AG04449 (cell line): ENCODE measurements around the gene MIEF1.

ENCODE experiments used
- CTCF ChIA-PET: fragments of 350-600 bp; formaldehyde crosslinking; extraction: SDS; loops from one replicate; lab custom pipeline; 2021; ENCODE audit warnings: antibody characterized with exemption; lab: Yijun Ruan, JAX
- POLR2A ChIA-PET: fragments of 400-600, 350-600 bp; formaldehyde crosslinking; extraction: SDS; loops from one replicate; lab custom pipeline; 2020; ENCODE audit warnings: antibody characterized with exemption, inconsistent platforms; lab: Yijun Ruan, JAX
- DNase-seq: peaks from one replicate; pipeline ENCODE4 v3.0.0-alpha.2; 2010; ENCODE audit warnings: low read depth, low spot score
- H3K4me3 ChIP-seq: 2 replicates; pipeline ENCODE4 v1.5.1; 2011; ENCODE audit warnings: low read depth, mild to moderate bottlenecking, control low read depth, low read length
- TF ChIP-seq, protein P1 (sequence below): IDR thresholded peaks from one replicate; pipeline ENCODE4 v1.5.1; 2011; ENCODE audit warnings: mild to moderate bottlenecking, moderate library complexity, low read length, control low read depth, inconsistent platforms; ENCODE audit not compliant: insufficient read depth; ENCODE audit errors: missing control alignments

The MIEF1 gene

GRCh38 chr22:39478441-39478850 lies 23.6 kb upstream of the MIEF1 start:
- POLR2A ChIA-PET = interaction anchor here (1.0 kb wide), 1 partner anchor 8 kb away, joined by 3 read pairs; no protein-coding TSS in a partner anchor
- no peak for DNase-seq
- no peak overlapping the region for H3K4me3 ChIP-seq
- CTCF ChIA-PET = interaction anchor here (11.4 kb wide), 1 partner anchor 15 kb away, joined by 132 read pairs; no protein-coding TSS in a partner anchor
- TF ChIP-seq, protein P1, sequence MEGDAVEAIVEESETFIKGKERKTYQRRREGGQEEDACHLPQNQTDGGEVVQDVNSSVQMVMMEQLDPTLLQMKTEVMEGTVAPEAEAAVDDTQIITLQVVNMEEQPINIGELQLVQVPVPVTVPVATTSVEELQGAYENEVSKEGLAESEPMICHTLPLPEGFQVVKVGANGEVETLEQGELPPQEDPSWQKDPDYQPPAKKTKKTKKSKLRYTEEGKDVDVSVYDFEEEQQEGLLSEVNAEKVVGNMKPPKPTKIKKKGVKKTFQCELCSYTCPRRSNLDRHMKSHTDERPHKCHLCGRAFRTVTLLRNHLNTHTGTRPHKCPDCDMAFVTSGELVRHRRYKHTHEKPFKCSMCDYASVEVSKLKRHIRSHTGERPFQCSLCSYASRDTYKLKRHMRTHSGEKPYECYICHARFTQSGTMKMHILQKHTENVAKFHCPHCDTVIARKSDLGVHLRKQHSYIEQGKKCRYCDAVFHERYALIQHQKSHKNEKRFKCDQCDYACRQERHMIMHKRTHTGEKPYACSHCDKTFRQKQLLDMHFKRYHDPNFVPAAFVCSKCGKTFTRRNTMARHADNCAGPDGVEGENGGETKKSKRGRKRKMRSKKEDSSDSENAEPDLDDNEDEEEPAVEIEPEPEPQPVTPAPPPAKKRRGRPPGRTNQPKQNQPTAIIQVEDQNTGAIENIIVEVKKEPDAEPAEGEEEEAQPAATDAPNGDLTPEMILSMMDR = no peak

- ChIA-PET POLR2A (no interaction called here), CTCF (interaction anchor here (11.4 kb wide), 1 partner anchor 14 kb away, joined by 132 read pairs; no protein-coding TSS in a partner anchor)
- no peak for DNase-seq
- H3K4me3 ChIP-seq = no peak overlapping the region
- TF ChIP-seq, protein P1 = no peak
Measured at GRCh38 chr22:39479254-39479653, 22.8 kb upstream of the MIEF1 start.

DNA sequence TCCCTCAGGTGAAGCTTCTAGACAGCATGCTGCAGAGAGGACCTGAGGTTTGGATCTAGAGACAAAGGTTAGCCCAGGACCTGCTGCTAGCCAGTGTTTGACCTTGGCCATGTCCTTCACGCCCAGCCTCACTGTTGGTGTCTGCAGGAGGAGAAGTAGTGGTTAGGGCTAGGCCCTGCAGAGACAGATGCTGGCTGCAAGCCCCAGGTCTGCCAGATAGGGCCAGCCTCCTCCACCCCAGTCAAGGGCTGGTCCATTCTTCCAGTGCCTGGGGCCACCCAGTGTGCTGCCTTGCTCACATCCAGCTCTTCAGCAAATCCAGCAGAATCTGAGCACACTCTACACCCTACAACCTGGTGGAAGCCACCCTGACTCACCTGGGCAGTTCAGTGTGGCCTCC lies 21.5 kb upstream of the MIEF1 start:
- TF ChIP-seq, protein P1 = no peak
- H3K4me3 ChIP-seq = no peak overlapping the region
- DNase-seq = no peak
- CTCF ChIA-PET = interaction anchor here (11.4 kb wide), 1 partner anchor 13 kb away, joined by 132 read pairs; no protein-coding TSS in a partner anchor
- POLR2A ChIA-PET = no interaction called here

DNA sequence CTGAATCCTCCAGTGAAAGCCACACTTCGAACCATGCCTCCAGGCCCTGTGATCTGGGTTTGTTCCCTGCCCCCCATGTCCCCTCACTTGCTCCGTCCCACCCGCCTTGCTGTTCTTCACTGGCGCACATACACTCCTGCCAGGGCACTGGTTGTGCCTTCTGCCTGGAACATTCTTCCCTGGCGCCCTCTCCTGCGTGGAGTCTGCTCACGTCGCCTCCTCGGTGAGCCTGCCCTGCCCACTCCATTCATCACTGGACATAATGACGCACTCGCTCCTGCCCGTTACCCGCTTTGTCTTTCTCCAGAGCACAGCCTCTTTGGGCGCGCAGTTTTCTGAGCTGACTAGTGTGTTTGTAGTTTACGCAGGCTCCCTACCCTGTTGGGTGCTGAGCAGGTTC lies 21.0 kb upstream of the MIEF1 start:
- POLR2A ChIA-PET = no interaction called here
- no peak overlapping the region for H3K4me3 ChIP-seq
- TF ChIP-seq, protein P1 = no peak
- CTCF ChIA-PET = interaction anchor here (1.2 to 11.4 kb wide), 2 partner anchors 12 to 54 kb away, joined by 4 to 132 read pairs; no protein-coding TSS in a partner anchor
- DNase-seq = no peak

DNA sequence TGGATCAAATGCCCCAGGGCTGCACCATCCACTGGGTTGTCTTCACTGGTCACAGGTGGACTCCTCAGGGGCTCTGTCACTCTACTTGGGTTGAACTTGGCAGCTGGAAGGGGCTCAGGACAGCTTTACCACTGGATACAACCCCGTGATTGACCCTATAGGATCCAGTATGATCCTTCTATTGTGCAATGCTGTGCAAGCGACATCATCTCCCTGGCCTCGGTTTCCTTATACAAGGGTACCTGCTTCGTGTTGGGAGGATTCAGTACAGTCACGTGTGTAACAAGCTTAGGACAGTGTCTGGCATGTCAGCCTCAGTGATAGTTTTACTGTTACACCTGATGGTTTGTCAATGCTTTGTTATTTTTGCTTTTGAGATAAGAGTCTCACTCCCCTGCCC lies 20.5 kb upstream of the MIEF1 start:
- POLR2A ChIA-PET = no interaction called here
- H3K4me3 ChIP-seq = no peak overlapping the region
- no peak for DNase-seq
- TF ChIP-seq, protein P1 = no peak
- CTCF ChIA-PET = interaction anchor here (1.2 to 11.4 kb wide), 2 partner anchors 12 to 53 kb away, joined by 4 to 132 read pairs; no protein-coding TSS in a partner anchor

DNA sequence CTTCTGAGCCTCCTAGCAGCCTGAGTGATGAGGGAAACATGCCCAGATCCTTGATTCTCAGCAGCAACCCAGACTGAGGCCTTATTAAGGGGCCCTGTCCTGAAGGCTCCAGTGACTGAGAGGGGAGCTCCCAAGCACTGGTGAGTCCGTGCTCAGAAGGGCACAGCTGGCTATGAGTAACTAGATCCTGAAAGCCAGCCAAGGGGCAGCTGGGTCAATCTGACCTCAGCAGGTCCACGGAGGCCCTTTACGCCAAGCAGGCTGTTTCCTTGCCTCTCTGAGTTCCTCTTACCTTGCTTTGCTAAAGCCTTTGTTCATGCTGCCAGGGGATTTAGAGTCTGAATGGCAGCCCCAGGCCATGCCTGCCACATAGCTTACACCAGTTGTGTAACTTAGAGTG lies 19.3 kb upstream of the MIEF1 start:
- ChIA-PET POLR2A (interaction anchor here (0.8 kb wide), 1 partner anchor 22 kb away, joined by 3 read pairs; no protein-coding TSS in a partner anchor), CTCF (interaction anchor here (0.9 to 11.4 kb wide), 4 partner anchors 11 to 32 kb away, joined by 3 to 132 read pairs (median 5); no protein-coding TSS in a partner anchor)
- H3K4me3 ChIP-seq = no peak overlapping the region
- TF ChIP-seq, protein P1 = no peak
- DNase-seq = no peak
